GM23338 (cell line): ENCODE measurements around the gene CELF2. TPM values are rescaled to one million over a fixed set of nuclear protein-coding genes. Genes with fewer than 3 reads are reported as not detected.

ENCODE experiments used
- ATAC-seq: fragments of 200-7000 bp; cut with Tn5 transposase; 3 replicates; pipeline ENCODE4 v1.9.1; 2020
- DNase-seq: peaks from one replicate; pipeline ENCODE4 v3.0.0-alpha.2; 2015; ENCODE audit warnings: low spot score
- H2AFZ ChIP-seq: fragments of 200-600 bp; sonication (generic); 2 replicates; pipeline ENCODE4 v1.8.0; 2016; ENCODE audit warnings: antibody characterized with exemption, mild to moderate bottlenecking, moderate library complexity
- H3F3A ChIP-seq: fragments of 200-600 bp; sonication (generic); replicated peaks from 2 replicates; pipeline ENCODE4 v1.8.0; 2017; ENCODE audit warnings: antibody characterized with exemption, mixed run types, low read depth
- H3K27ac ChIP-seq: fragments of 200-600 bp; sonication (generic); 2 replicates; pipeline ENCODE4 v1.6.1; 2016; ENCODE audit warnings: low read depth
- H3K27me3 ChIP-seq: fragments of 200-600 bp; sonication (generic); 2 replicates; pipeline ENCODE4 v1.8.0; 2016; ENCODE audit warnings: mild to moderate bottlenecking, mixed run types, moderate library complexity; ENCODE audit not compliant: insufficient read depth
- H3K36me3 ChIP-seq: fragments of 200-600 bp; sonication (generic); 2 replicates; pipeline ENCODE4 v1.8.0; 2016; ENCODE audit warnings: mild to moderate bottlenecking; ENCODE audit not compliant: insufficient read depth
- H3K4me1 ChIP-seq: fragments of 200-600 bp; sonication (generic); 2 replicates; pipeline ENCODE4 v1.8.0; 2016; ENCODE audit warnings: mild to moderate bottlenecking, moderate library complexity; ENCODE audit not compliant: insufficient read depth
- H3K4me2 ChIP-seq: fragments of 200-600 bp; sonication (generic); 2 replicates; pipeline ENCODE4 v1.7.1; 2017; ENCODE audit warnings: mixed run types
- H3K4me3 ChIP-seq: fragments of 200-600 bp; sonication (generic); 2 replicates; pipeline ENCODE4 v1.6.1; 2016; ENCODE audit warnings: mixed run types
- H3K79me2 ChIP-seq: fragments of 200-600 bp; sonication (generic); replicated peaks from 2 replicates; pipeline ENCODE4 v1.8.0; 2017; ENCODE audit warnings: mild to moderate bottlenecking; ENCODE audit not compliant: insufficient read depth
- H3K9me2 ChIP-seq: fragments of 200-600 bp; sonication (generic); 2 replicates; pipeline ENCODE4 v1.8.0; 2017; ENCODE audit not compliant: insufficient read depth
- H4K20me1 ChIP-seq: fragments of 200-600 bp; sonication (generic); replicated peaks from 2 replicates; pipeline ENCODE4 v1.8.0; 2017; ENCODE audit warnings: mild to moderate bottlenecking; ENCODE audit not compliant: insufficient read depth
- H3K27ac Mint-ChIP-seq: 2 replicates; pipeline ENCODE4 v1.8.0; 2020; ENCODE audit warnings: inconsistent platforms, mild to moderate bottlenecking, moderate library complexity, mixed read lengths
- H3K27me3 Mint-ChIP-seq: 3 replicates; pipeline ENCODE4 v1.8.0; 2022; ENCODE audit warnings: low read depth, mild to moderate bottlenecking, moderate library complexity, mixed read lengths, inconsistent platforms; ENCODE audit not compliant: insufficient read depth, poor library complexity
- H3K36me3 Mint-ChIP-seq: 3 replicates; pipeline ENCODE4 v1.8.0; 2021; ENCODE audit warnings: low read depth, mild to moderate bottlenecking, inconsistent platforms, moderate library complexity, mixed read lengths
- H3K4me1 Mint-ChIP-seq: 3 replicates; pipeline ENCODE4 v1.8.0; 2020; ENCODE audit warnings: mild to moderate bottlenecking, inconsistent platforms, mixed read lengths
- H3K4me3 Mint-ChIP-seq: 3 replicates; pipeline ENCODE4 v1.8.0; 2021; ENCODE audit warnings: moderate library complexity, mild to moderate bottlenecking, inconsistent platforms, mixed read lengths
- H3K9me3 Mint-ChIP-seq: 3 replicates; pipeline ENCODE4 v1.8.0; 2020; ENCODE audit warnings: moderate library complexity, mild to moderate bottlenecking, inconsistent platforms, mixed read lengths
- CREB1 ChIP-seq: fragments of 250-450 bp; sonication (Bioruptor Pico); IDR thresholded peaks from 2 replicates; pipeline ENCODE4 v1.5.0; 2020; ENCODE audit warnings: low read depth, mild to moderate bottlenecking, moderate library complexity
- CTCF ChIP-seq, 2 experiments: fragments of 200-600 bp in 1 of 2; sonication (generic) in 1 of 2; conservative IDR thresholded peaks; 2 replicates each; pipeline versions ENCODE4 v1.5.1 to v1.6.1; 2016 to 2017; ENCODE audit warnings: antibody characterized with exemption in 2 of 2, low read depth in 2 of 2, mild to moderate bottlenecking in 2 of 2, moderate library complexity in 1 of 2
- ETS1 ChIP-seq: IDR thresholded peaks from 2 replicates; pipeline ENCODE4 v1.6.1; 2016; ENCODE audit warnings: antibody characterized with exemption
- EZH2 ChIP-seq: fragments of 200-600 bp; sonication (generic); IDR thresholded peaks from one replicate; pipeline ENCODE4 v1.8.0; 2017; ENCODE audit warnings: antibody characterized with exemption, mild to moderate bottlenecking, low read depth; ENCODE audit not compliant: unreplicated experiment
- EZH2phosphoT487 ChIP-seq: fragments of 200-600 bp; sonication (generic); IDR thresholded peaks from one replicate; pipeline ENCODE4 v1.8.1; 2018; ENCODE audit warnings: antibody characterized with exemption; ENCODE audit not compliant: unreplicated experiment
- JUNB ChIP-seq: IDR thresholded peaks from one replicate; pipeline ENCODE4 v1.6.1; 2016; ENCODE audit warnings: antibody characterized with exemption; ENCODE audit not compliant: unreplicated experiment
- NANOG ChIP-seq: IDR thresholded peaks from 2 replicates; pipeline ENCODE4 v1.6.1; 2016; ENCODE audit warnings: antibody characterized with exemption, borderline replicate concordance
- POLR2AphosphoS5 ChIP-seq: IDR thresholded peaks from 2 replicates; pipeline ENCODE4 v1.6.1; 2016; ENCODE audit warnings: antibody characterized with exemption, low read depth
- STAT1 ChIP-seq: IDR thresholded peaks from one replicate; pipeline ENCODE4 v1.6.1; 2016; ENCODE audit warnings: antibody characterized with exemption; ENCODE audit not compliant: unreplicated experiment
- ZNF114 ChIP-seq: fragments of 250-450 bp; sonication (Bioruptor Pico); IDR thresholded peaks from 2 replicates; pipeline ENCODE4 v1.5.0; 2020; ENCODE audit warnings: mild to moderate bottlenecking, moderate library complexity
- ZNF331 ChIP-seq: fragments of 250-450 bp; sonication (Bioruptor Pico); IDR thresholded peaks from 2 replicates; pipeline ENCODE4 v1.5.0; 2020; ENCODE audit warnings: low read depth, mild to moderate bottlenecking, moderate library complexity
- ZNF462 ChIP-seq: fragments of 250-450 bp; sonication (Bioruptor Pico); IDR thresholded peaks from 2 replicates; pipeline ENCODE4 v1.5.0; 2020; ENCODE audit warnings: mild to moderate bottlenecking, moderate library complexity
- polyA plus RNA-seq: library from polyadenylated mRNA; unstranded; fragments of >200 nt; fragmentation: Nextera tagmentation; extraction: Ambion mirVana; gene quantifications from 2 replicates; pipeline ENCODE4 v1.2.1, GENCODE V29; 2016
- total RNA-seq: library from RNA; depleted of rRNA; stranded (reverse); fragments of >200 nt; shearing (Covaris generic); gene quantifications from 2 replicates; pipeline ENCODE4 v1.2.3, GENCODE V29; 2014
- TF ChIP-seq, protein P1 (sequence below): IDR thresholded peaks from one replicate; pipeline ENCODE4 v1.6.1; 2018; ENCODE audit warnings: antibody characterized with exemption; ENCODE audit not compliant: unreplicated experiment

Gene CELF2
- total and polyA plus RNA-seq, 2 experiments from 2014 or later, result 18.1 to 22.5 TPM

DNA sequence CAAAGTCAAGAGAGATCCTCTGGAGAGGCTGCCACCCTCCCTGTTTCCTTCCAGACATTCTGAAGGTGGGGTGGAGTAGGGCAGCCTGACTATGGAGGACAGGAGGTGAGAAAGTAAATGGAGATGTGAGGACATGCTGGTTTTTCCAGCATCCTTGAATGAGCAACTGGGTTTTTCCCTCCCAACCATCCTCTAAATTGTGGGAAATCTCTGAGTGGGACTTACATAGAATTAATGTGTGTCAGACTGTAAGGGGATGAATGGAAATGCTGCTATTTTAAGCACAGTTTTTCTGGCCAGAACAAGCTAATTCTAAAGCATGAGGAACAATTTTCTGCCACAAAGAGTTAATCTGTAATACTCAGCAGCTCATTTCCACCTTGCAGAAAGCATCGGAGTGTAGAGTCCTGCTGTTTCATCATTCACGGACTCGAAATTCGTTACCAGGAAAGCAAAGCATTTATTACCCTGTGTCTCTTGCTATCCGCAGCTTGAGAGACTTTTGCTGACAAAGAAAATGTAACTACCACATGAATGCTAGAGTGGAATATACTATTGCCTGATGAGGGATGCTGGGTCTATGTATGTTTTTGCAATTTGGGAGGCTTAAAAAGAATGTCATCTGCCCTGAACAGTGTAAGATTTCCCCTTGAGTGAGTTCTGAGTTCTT lies 213.0 kb downstream of the CELF2 start:
- H3K27me3 Mint-ChIP-seq, result peaks cover 4% of the 10 kb centered on the region
- ATAC-seq, result no peak
- no peaks in the 10 kb centered on the region for H3K36me3 ChIP-seq

More for the DNA sequence above, 213.0 kb downstream of the CELF2 start:
- Histone ChIP-seq H3K27me3 (no peaks in the 10 kb centered on the region), H3K4me1 (peaks cover 6% of the 10 kb centered on the region), H3K4me3 (no peak overlapping the region), H3K79me2 (no peaks in the 10 kb centered on the region), H4K20me1 (no peaks in the 10 kb centered on the region), H2AFZ (no peak overlapping the region), H3K27ac (no peak overlapping the region), H3K9me2 (no peaks in the 10 kb centered on the region), H3K4me2 (no peak overlapping the region), H3F3A (no peaks in the 10 kb centered on the region)
- Mint-ChIP-seq H3K4me3 (no peak overlapping the region), H3K27ac (no peak overlapping the region), H3K4me1 (peaks cover 19% of the 10 kb centered on the region), H3K9me3 (no peaks in the 10 kb centered on the region), H3K36me3 (no peaks in the 10 kb centered on the region)
- TF ChIP-seq ZNF462 (no peak), ZNF114 (no peak), CTCF (conservative IDR thresholded peaks at IDR 0.05; ENCODE audit: low read depth in 2 of 2) (no peak), EZH2phosphoT487 (no peak), ETS1 (no peak), JUNB (no peak), EZH2 (no peak), CREB1 (CRISPR knock-in tag) (no peak), POLR2AphosphoS5 (no peak), NANOG (no peak), ZNF331 (no peak), STAT1 (no peak)
- TF ChIP-seq, protein P1, sequence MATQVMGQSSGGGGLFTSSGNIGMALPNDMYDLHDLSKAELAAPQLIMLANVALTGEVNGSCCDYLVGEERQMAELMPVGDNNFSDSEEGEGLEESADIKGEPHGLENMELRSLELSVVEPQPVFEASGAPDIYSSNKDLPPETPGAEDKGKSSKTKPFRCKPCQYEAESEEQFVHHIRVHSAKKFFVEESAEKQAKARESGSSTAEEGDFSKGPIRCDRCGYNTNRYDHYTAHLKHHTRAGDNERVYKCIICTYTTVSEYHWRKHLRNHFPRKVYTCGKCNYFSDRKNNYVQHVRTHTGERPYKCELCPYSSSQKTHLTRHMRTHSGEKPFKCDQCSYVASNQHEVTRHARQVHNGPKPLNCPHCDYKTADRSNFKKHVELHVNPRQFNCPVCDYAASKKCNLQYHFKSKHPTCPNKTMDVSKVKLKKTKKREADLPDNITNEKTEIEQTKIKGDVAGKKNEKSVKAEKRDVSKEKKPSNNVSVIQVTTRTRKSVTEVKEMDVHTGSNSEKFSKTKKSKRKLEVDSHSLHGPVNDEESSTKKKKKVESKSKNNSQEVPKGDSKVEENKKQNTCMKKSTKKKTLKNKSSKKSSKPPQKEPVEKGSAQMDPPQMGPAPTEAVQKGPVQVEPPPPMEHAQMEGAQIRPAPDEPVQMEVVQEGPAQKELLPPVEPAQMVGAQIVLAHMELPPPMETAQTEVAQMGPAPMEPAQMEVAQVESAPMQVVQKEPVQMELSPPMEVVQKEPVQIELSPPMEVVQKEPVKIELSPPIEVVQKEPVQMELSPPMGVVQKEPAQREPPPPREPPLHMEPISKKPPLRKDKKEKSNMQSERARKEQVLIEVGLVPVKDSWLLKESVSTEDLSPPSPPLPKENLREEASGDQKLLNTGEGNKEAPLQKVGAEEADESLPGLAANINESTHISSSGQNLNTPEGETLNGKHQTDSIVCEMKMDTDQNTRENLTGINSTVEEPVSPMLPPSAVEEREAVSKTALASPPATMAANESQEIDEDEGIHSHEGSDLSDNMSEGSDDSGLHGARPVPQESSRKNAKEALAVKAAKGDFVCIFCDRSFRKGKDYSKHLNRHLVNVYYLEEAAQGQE, result no peak
- no peak for DNase-seq
